Fibroblast of skin of abdomen (primary cell): Measurements from ENCODE around the gene BICD1.

Source experiments
- DNase-seq: peaks from one replicate; pipeline ENCODE4 v3.0.0-alpha.2; 2013

BICD1 gene

GRCh38 chr12:32104572-32105355, 1.9 kb upstream of the BICD1 start:
- no peak for DNase-seq

- DNase-seq, result no peak
Observed at GRCh38 chr12:32105986-32106516, 596 bp upstream of the BICD1 start.

DNA sequence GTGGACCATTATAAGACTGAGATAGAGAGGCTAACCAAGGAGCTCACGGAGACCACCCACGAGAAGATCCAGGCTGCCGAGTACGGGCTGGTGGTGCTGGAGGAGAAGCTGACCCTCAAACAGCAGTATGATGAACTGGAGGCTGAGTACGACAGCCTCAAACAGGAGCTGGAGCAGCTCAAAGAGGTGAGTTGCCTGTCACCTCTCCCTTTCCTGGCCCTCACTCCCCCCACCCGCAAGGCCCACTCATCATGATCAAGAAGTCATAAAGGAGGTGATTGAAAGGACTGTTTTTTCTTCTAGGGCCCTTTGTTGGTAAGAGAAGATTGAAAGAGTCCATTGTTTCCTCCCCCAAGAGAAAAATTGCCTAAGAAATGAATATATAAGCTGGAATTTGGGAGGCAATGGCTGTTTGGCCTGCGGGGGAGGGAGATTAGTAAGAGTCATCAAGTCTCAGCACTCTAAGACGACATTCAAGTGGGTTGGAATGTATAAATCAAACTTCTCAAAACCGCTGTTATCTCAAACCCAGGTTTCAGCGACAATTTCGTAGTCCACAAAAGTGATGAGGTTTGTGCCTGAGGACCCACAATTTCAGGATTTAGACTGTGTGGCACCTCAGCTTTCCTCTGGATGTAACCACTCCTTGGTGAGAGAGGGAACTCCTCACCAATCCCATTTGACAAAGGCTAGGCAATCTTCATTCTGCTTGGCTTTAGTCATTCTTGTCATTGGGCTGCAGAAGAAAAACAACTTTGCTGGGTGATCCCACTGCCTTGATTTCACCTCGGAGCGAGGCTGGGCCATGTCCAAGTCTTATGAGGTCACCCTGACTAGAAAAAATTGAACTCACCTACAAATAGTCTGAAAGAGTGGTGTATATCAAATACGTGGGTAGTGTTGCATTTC, 966 bp downstream of the BICD1 start:
- DNase-seq, result peak; percentile 57

GRCh38 chr12:32108787-32109186, 2.1 kb downstream of the BICD1 start:
- DNase-seq, result no peak

GRCh38 chr12:32110417-32110816, 3.8 kb downstream of the BICD1 start:
- no peak for DNase-seq

DNA sequence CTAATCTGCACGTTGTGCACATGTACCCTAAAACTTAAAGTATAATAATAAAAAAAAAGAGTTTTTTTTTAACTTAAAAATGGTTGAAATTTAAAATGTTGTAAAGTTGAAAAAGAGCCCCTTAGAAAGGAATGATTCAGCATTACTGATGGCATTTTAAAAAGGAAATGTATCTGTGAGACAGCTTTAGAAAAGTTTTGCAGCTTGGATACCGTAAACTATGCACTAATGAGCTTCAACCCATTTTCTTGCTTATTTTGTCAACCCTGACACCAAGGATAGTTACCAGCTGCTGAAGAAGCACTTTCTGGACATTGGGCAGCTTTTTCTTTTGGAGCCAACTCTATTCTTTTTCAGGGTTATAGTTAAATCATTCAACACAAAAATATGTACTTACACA, 4.3 kb downstream of the BICD1 start:
- DNase-seq, result no peak

GRCh38 chr12:32115404-32116104, 8.9 kb downstream of the BICD1 start:
- DNase-seq, result peak; percentile 100

- DNase-seq, result peak; percentile 80
Observed at GRCh38 chr12:32116897-32117296, 10.2 kb downstream of the BICD1 start.

- peak; percentile 73 for DNase-seq
Observed at GRCh38 chr12:32117316-32117715, 10.7 kb downstream of the BICD1 start.

GRCh38 chr12:32118806-32119205, 12.2 kb downstream of the BICD1 start:
- no peak for DNase-seq

DNA sequence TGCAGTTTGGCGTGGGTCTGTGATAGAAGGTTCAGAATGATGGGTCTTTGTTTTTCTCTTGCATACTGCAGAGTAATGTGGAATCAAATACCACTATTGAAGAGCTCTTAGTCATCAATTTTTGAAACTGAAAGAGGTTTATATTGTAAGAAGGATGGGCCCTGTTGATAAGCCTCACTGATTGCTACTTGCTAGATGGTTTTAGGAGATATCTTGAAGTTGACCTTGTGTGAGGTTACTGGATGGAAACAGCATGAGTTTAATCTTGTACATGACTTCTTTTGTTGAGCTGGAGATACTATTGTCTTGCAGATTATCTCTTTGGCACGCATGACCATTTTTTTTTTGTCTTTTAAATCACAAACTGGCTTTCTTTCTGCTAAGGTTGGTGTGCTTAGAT, 13.8 kb downstream of the BICD1 start:
- no peak for DNase-seq

- DNase-seq, result no peak
Observed at GRCh38 chr12:32124637-32125036, 18.0 kb downstream of the BICD1 start.

GRCh38 chr12:32125455-32126084, 18.9 kb downstream of the BICD1 start:
- peak; percentile 82 for DNase-seq

DNA sequence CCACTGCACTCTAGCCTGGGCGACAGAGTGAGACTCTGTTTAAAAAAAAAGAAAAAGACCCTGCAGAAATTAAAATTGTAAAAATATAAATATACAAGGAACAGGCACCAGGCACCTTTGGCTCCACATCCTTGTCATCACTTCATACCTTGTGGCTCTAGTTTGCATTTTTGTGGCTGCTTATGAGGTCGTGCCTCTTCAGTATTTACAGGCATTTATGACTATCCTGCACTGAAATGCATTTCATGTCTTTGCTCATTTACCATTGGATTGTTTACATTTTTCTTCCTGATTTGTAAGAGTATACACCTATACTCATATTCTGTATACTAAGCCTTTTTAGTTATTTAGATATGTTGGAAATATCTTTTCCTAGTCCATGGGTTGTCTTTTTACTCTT, 20.1 kb downstream of the BICD1 start:
- DNase-seq, result peak; percentile 82

- no peak for DNase-seq
Observed at GRCh38 chr12:32131666-32132065, 25.0 kb downstream of the BICD1 start.

- DNase-seq, result peak; percentile 49
Observed at GRCh38 chr12:32134101-32134888, 27.6 kb downstream of the BICD1 start.

DNA sequence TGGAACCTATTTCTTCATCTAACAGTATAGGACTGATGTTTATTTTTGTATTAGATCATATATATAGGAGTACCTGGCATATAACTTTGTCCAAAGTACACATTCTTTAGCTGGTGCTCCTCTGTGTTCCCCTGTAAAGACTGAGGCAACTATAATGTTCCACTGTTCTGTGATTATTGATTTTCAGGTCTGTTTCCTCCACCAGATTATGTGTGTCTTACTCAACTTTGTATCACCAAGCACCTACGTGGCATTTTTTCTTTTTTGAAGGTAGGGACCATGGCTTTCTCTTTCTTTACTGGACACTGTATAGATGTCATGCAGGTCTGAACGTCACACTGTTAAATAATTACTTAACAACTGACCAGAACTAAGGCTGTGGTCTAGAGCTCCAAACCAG, 29.3 kb downstream of the BICD1 start:
- DNase-seq, result no peak

DNA sequence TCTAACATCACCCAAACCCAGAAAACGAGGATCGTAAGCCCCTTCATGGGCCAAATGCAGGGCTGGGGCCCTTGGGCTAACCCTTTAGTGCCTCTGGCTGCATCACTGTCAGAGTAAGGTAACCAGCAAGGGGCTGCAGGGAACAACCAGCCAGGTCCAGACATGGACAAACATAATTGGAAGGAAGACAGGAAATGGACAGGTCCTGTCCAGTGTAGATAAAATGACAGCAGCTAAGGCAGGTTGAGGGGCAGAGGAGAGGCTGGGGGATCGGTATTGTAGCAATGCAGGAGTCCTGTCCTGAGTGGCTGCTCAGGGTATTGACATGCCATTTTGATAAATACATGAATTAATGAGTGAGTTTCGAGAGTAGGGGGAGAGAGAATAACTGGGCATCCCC, 29.8 kb downstream of the BICD1 start:
- no peak for DNase-seq

- DNase-seq, result peak; percentile 39
Observed at GRCh38 chr12:32139064-32139421, 32.4 kb downstream of the BICD1 start.

DNA sequence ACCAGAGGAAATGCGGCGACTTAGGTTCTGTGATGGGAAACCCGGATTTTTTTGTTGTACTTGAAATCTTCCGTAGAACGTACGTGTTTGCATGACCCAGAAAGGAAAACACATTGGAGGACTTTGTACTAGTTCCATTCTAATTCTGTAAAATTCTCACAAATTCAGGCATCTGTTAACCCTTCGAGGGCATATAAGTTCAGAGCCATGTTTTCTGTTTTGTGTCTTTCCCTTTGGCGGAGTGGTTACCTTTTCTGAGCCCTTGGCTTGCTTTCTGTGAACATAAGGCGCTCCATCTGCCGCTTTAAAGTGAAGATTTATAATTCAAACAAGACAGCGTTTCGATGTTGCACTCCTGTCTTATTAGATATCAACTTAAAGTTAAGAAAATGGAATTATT, 34.2 kb downstream of the BICD1 start:
- no peak for DNase-seq

GRCh38 chr12:32145096-32145495, 38.4 kb downstream of the BICD1 start:
- DNase-seq, result no peak
